ENCODE data around the gene TSC1. TPM values are rescaled to one million over a fixed set of nuclear protein-coding genes. Genes with fewer than 3 reads are reported as not detected.

The TSC1 gene
- polyA plus RNA-seq, 4 donors: 29.5 to 67.4 (median 45.0) TPM

Other genes with a start within 250 kb of the TSC1 start
- 1 to 10 TPM; 2.9 to 4.0 (median 3.7) TPM for gene AK8, start 66.3 kb downstream of the TSC1 start, polyA plus RNA-seq (ENCODE audit: insufficient read length in 4 of 4)
- gene SPACA9, start 65.7 kb downstream of the TSC1 start, polyA plus RNA-seq (ENCODE audit: insufficient read length in 4 of 4): 10 to 100 TPM in 2 of 4 donors, 1 to 10 TPM in 2; 8.8 to 11.6 (median 9.5) TPM
- 1 to 10 TPM in 1 of 4 donors, under 1 TPM in 3; 0.71 to 1.0 (median 0.91) TPM for gene GFI1B, start 34.1 kb upstream of the TSC1 start, polyA plus RNA-seq (ENCODE audit: insufficient read length in 4 of 4)
- 10 to 100 TPM; 61.3 to 85.1 (median 67.9) TPM for gene GTF3C5, start 86.4 kb upstream of the TSC1 start, polyA plus RNA-seq (ENCODE audit: insufficient read length in 4 of 4)
- gene CEL, start 117.4 kb upstream of the TSC1 start, polyA plus RNA-seq (ENCODE audit: insufficient read length in 4 of 4): 1 to 10 TPM; 3.5 to 5.8 (median 5.0) TPM
- gene RALGDS, start 176.6 kb upstream of the TSC1 start, polyA plus RNA-seq (ENCODE audit: insufficient read length in 4 of 4): 10 to 100 TPM; 32.2 to 47.1 (median 33.5) TPM
- gene GBGT1, start 219.3 kb upstream of the TSC1 start, polyA plus RNA-seq (ENCODE audit: insufficient read length in 4 of 4): 1 to 10 TPM; 1.9 to 3.1 (median 2.8) TPM